T-helper 1 cell treated with Interleukin-12 subunit alpha and Interleukin-12 subunit beta and Interleukin-4 antibody, amounts not matched to agents 30 μg/mL and 1 μg/mL, for 36 hours (primary cell): Measurements from ENCODE around the gene FCRL3.

Experiments used
- H3K27ac Mint-ChIP-seq: one replicate; pipeline ENCODE4 v1.8.0; 2021; ENCODE audit warnings: mild to moderate bottlenecking, mixed read lengths
- H3K27me3 Mint-ChIP-seq: one replicate; pipeline ENCODE4 v1.8.0; 2021; ENCODE audit warnings: low read depth, mixed read lengths
- H3K36me3 Mint-ChIP-seq: one replicate; pipeline ENCODE4 v1.8.0; 2021; ENCODE audit warnings: low read depth, mixed read lengths
- H3K4me1 Mint-ChIP-seq: one replicate; pipeline ENCODE4 v1.8.0; 2021; ENCODE audit warnings: low read depth, mixed read lengths
- H3K4me3 Mint-ChIP-seq: one replicate; pipeline ENCODE4 v1.8.0; 2021; ENCODE audit warnings: mild to moderate bottlenecking, moderate library complexity, mixed read lengths
- H3K9me3 Mint-ChIP-seq: one replicate; pipeline ENCODE4 v1.8.0; 2021; ENCODE audit warnings: mixed read lengths

FCRL3 gene

DNA sequence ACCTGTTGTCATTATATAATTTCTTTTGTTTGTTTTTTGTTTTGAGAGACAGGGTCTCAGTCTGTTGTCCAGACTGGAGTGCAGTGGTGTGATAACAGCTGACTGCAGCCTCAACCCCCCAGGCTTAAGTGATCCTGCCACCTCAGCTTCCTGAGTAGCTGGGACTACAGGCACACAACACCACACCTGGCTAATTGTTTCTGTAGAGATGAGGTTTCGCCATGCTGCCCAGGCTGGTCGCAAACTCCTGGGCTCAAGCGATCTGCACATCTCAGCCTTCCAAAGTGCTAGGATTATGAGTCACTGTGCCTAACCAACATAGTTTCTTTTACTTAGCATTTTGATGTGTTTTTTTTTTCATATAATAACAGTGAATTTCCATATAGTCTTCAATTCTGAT, 52.3 kb downstream of the FCRL3 start:
- no peak overlapping the region for H3K27ac Mint-ChIP-seq

DNA sequence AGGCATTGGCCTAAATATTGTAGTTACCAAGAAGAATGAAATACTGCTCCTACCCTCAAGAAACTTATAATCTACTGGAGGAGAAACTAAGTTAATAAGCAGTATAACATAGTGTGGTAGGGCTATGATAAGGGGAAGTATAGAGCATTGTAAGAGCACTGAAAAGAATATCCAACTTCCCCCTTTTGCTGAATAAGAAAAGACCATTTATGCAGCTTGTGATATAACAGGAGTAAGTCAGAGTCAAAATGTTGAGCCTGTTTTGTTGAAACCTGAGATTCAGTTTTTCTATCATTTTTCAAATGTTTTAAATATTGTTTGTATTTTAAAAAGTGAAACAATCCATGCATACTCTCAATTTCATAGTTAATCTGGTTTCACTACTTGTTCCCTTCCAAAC, 54.4 kb downstream of the FCRL3 start:
- H3K9me3 Mint-ChIP-seq, result no peaks in the 10 kb centered on the region
- peaks cover 5% of the 10 kb centered on the region for H3K27me3 Mint-ChIP-seq
- H3K36me3 Mint-ChIP-seq, result no peaks in the 10 kb centered on the region
- H3K27ac Mint-ChIP-seq, result no peak overlapping the region
- no peak overlapping the region for H3K4me3 Mint-ChIP-seq
- H3K4me1 Mint-ChIP-seq, result no peaks in the 10 kb centered on the region

More for the DNA sequence above, 52.3 kb downstream of the FCRL3 start:
- Mint-ChIP-seq H3K27me3 (peaks cover 13% of the 10 kb centered on the region), H3K9me3 (no peaks in the 10 kb centered on the region), H3K4me1 (peaks cover 2% of the 10 kb centered on the region), H3K4me3 (no peak overlapping the region), H3K36me3 (no peaks in the 10 kb centered on the region)

DNA sequence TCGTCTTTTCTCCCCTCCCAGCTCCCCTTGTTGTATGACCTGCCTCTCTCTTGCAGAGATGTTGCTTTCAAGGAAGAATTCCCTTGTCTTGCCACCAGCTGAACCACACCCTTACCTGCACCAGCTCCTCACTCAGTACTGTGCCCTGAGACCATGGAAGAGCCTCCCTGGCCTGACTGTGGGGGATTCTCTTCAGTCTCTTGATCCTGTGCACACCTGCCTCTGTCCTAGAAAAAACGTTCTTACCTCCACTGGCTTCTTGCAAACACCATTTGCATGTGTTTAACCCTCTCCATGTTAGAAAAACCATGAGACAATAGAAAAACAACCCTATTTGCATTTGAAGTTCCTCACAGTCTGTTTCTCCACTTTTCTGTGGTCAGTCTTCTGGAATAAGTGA, 59.4 kb downstream of the FCRL3 start:
- H3K27ac Mint-ChIP-seq, result no peak overlapping the region
- no peaks in the 10 kb centered on the region for H3K36me3 Mint-ChIP-seq
- no peaks in the 10 kb centered on the region for H3K9me3 Mint-ChIP-seq
- no peak overlapping the region for H3K4me3 Mint-ChIP-seq
- no peaks in the 10 kb centered on the region for H3K27me3 Mint-ChIP-seq
- no peaks in the 10 kb centered on the region for H3K4me1 Mint-ChIP-seq

DNA sequence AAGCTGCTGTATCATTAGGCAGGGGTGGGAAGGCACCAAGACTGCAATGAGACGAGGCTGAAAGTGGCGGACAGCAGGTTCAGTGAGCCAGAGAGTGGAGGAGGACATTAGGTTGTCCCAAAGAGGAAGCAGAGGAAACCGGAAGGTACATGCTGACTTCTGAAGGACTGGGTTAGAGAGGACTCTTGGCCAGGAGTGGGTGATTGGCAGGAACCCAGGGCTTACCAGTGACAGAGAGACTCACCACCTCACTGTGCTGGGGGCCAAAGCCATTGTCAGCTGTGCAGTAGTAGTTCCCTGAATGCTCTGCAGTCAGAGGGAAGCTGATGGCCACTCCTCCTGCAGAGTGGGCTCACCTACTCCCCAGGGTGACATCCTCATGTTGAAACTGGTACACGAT, 60.8 kb downstream of the FCRL3 start:
- no peak overlapping the region for H3K27ac Mint-ChIP-seq
- H3K27me3 Mint-ChIP-seq, result peaks cover 3% of the 10 kb centered on the region
- no peaks in the 10 kb centered on the region for H3K4me1 Mint-ChIP-seq
- H3K9me3 Mint-ChIP-seq, result no peaks in the 10 kb centered on the region
- no peaks in the 10 kb centered on the region for H3K36me3 Mint-ChIP-seq
- no peak overlapping the region for H3K4me3 Mint-ChIP-seq

DNA sequence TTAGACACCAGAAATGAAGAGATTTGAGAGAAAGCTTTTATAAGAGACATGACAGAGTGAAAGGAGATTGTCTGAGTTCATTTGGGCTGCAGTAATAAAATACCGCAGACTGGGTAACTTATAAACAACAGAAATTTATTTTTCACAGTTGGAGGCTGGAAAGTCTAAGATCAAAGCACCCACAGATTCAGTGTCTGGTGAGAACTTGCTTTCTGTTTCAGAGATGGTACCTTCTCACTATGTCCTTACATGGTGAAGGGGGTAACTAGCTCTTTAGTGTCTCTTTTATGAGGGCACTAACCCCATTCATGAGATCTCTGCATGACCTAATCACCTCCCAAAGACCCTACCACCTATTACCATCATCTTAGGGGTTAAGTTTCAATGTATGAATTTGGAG, 71.8 kb downstream of the FCRL3 start:
- Mint-ChIP-seq H3K4me1 (no peaks in the 10 kb centered on the region), H3K27ac (no peak overlapping the region), H3K9me3 (no peaks in the 10 kb centered on the region), H3K27me3 (peaks cover 15% of the 10 kb centered on the region), H3K4me3 (no peak overlapping the region), H3K36me3 (no peaks in the 10 kb centered on the region)
